Glutamatergic neuron (in vitro differentiated cells): ENCODE data around the gene GRPEL2. TPM values are rescaled to one million over a fixed set of nuclear protein-coding genes. Genes with fewer than 3 reads are reported as not detected.

ENCODE experiments used
- DNase-seq: peaks from one replicate; pipeline ENCODE4 v3.0.0; 2022
- H3K27ac Mint-ChIP-seq: one replicate; pipeline ENCODE4 v1.8.0; 2020; ENCODE audit warnings: mild to moderate bottlenecking, mixed read lengths, inconsistent platforms; ENCODE audit not compliant: unreplicated experiment
- H3K27me3 Mint-ChIP-seq: one replicate; pipeline ENCODE4 v1.8.0; 2020; ENCODE audit warnings: mild to moderate bottlenecking, moderate library complexity, mixed read lengths, inconsistent platforms; ENCODE audit not compliant: unreplicated experiment
- H3K36me3 Mint-ChIP-seq: one replicate; pipeline ENCODE4 v1.8.0; 2020; ENCODE audit warnings: mild to moderate bottlenecking, mixed read lengths, inconsistent platforms; ENCODE audit not compliant: unreplicated experiment
- H3K4me1 Mint-ChIP-seq: one replicate; pipeline ENCODE4 v1.8.0; 2020; ENCODE audit warnings: mild to moderate bottlenecking, low read depth, mixed read lengths, inconsistent platforms; ENCODE audit not compliant: unreplicated experiment
- H3K4me3 Mint-ChIP-seq: one replicate; pipeline ENCODE4 v1.8.0; 2020; ENCODE audit warnings: mild to moderate bottlenecking, mixed read lengths, inconsistent platforms; ENCODE audit not compliant: unreplicated experiment
- H3K9me3 Mint-ChIP-seq: one replicate; pipeline ENCODE4 v1.8.0; 2020; ENCODE audit warnings: mild to moderate bottlenecking, moderate library complexity, mixed read lengths, inconsistent platforms; ENCODE audit not compliant: unreplicated experiment
- CTCF ChIP-seq: fragments of 200-600 bp; sonication (generic); IDR thresholded peaks from one replicate; pipeline ENCODE4 v1.5.0; 2021; ENCODE audit not compliant: partially characterized antibody, unreplicated experiment
- total RNA-seq: library from RNA; stranded (reverse); fragmentation: NEBNext Ultra II Directional; extraction: Animal tissue kit (Norgen Biotek cat#: 25700); gene quantifications from one replicate; pipeline ENCODE4 v1.2.1, GENCODE V29; 2021; ENCODE audit not compliant: unreplicated experiment

Gene GRPEL2
- total RNA-seq, 1 donor from 2014 or later, result 34.7 TPM

- DNase-seq, result peak; percentile 71
- TF ChIP-seq CTCF, result no peak
- Mint-ChIP-seq H3K36me3 (no peaks in the 10 kb centered on the region), H3K9me3 (peaks cover 6% of the 10 kb centered on the region), H3K4me3 (peak overlapping the region; percentile 68), H3K4me1 (peaks cover 32% of the 10 kb centered on the region), H3K27me3 (peaks cover 4% of the 10 kb centered on the region), H3K27ac (peak overlapping the region; percentile 92)
These were observed 7.6 kb upstream of the GRPEL2 start for GRCh38 chr5:149337736-149338135.

GRCh38 chr5:149338364-149338763 lies 6.9 kb upstream of the GRPEL2 start:
- peaks cover 4% of the 10 kb centered on the region for H3K27me3 Mint-ChIP-seq
- peaks cover 34% of the 10 kb centered on the region for H3K4me1 Mint-ChIP-seq
- H3K9me3 Mint-ChIP-seq, result peaks cover 6% of the 10 kb centered on the region
- H3K36me3 Mint-ChIP-seq, result no peaks in the 10 kb centered on the region
- H3K4me3 Mint-ChIP-seq, result no peak overlapping the region
- H3K27ac Mint-ChIP-seq, result peak overlapping the region; percentile 5
- no peak for TF ChIP-seq CTCF
- DNase-seq, result no peak

- no peak for DNase-seq
- no peak overlapping the region for H3K27ac Mint-ChIP-seq
- peaks cover 11% of the 10 kb centered on the region for H3K9me3 Mint-ChIP-seq
- peaks cover 12% of the 10 kb centered on the region for H3K27me3 Mint-ChIP-seq
- no peaks in the 10 kb centered on the region for H3K36me3 Mint-ChIP-seq
- no peak overlapping the region for H3K4me3 Mint-ChIP-seq
- no peak for TF ChIP-seq CTCF
- H3K4me1 Mint-ChIP-seq, result peaks cover 41% of the 10 kb centered on the region
These were observed 4.4 kb upstream of the GRPEL2 start for GRCh38 chr5:149340920-149341319.

GRCh38 chr5:149341876-149342275 lies 3.4 kb upstream of the GRPEL2 start:
- Mint-ChIP-seq H3K36me3 (no peaks in the 10 kb centered on the region), H3K4me3 (no peak overlapping the region), H3K4me1 (peaks cover 34% of the 10 kb centered on the region), H3K27ac (peak overlapping the region; percentile 69), H3K9me3 (peaks cover 13% of the 10 kb centered on the region), H3K27me3 (peaks cover 12% of the 10 kb centered on the region)
- no peak for DNase-seq
- no peak for TF ChIP-seq CTCF

GRCh38 chr5:149344151-149344550 lies 1.1 kb upstream of the GRPEL2 start:
- peak overlapping the region; percentile 68 for H3K27ac Mint-ChIP-seq
- peaks cover 9% of the 10 kb centered on the region for H3K27me3 Mint-ChIP-seq
- H3K4me3 Mint-ChIP-seq, result peak overlapping the region; percentile 82
- TF ChIP-seq CTCF, result no peak
- no peaks in the 10 kb centered on the region for H3K36me3 Mint-ChIP-seq
- peaks cover 20% of the 10 kb centered on the region for H3K4me1 Mint-ChIP-seq
- DNase-seq, result no peak
- H3K9me3 Mint-ChIP-seq, result peaks cover 12% of the 10 kb centered on the region
